ENCODE data around the gene RRAGB. TPM values are rescaled to one million over a fixed set of nuclear protein-coding genes. Genes with fewer than 3 reads are reported as not detected.

RRAGB gene
- total and polyA plus RNA-seq, 2 experiments from 2014 or later = 6.0 to 7.9 TPM

- Histone ChIP-seq H4K20me1 (replicated peaks; ENCODE audit: insufficient read depth) (no peaks in the 10 kb centered on the region), H2AFZ (no peak overlapping the region), H3K9me2 (ENCODE audit: insufficient read depth) (no peaks in the 10 kb centered on the region), H3K27ac (ENCODE audit: low read depth) (no peak overlapping the region), H3K79me2 (replicated peaks; ENCODE audit: insufficient read depth) (no peaks in the 10 kb centered on the region), H3K4me1 (ENCODE audit: insufficient read depth) (no peaks in the 10 kb centered on the region), H3K4me2 (no peak overlapping the region), H3K4me3 (no peak overlapping the region), H3K36me3 (ENCODE audit: insufficient read depth) (no peaks in the 10 kb centered on the region), H3F3A (replicated peaks; ENCODE audit: low read depth) (no peaks in the 10 kb centered on the region), H3K27me3 (ENCODE audit: insufficient read depth) (no peaks in the 10 kb centered on the region)
- Mint-ChIP-seq H3K9me3 (no peaks in the 10 kb centered on the region), H3K36me3 (ENCODE audit: low read depth) (peaks cover 5% of the 10 kb centered on the region; the same call in 2 of the 3 replicates), H3K4me3 (no peak overlapping the region), H3K27ac (no peak overlapping the region), H3K27me3 (ENCODE audit: insufficient read depth, low read depth, poor library complexity) (no peaks in the 10 kb centered on the region), H3K4me1 (no peaks in the 10 kb centered on the region)
- no peak for TF ChIP-seq STAT1 (IDR thresholded peaks at IDR 0.05; ENCODE audit: unreplicated experiment)
- no peak for TF ChIP-seq ZNF462 (CRISPR knock-in tag; IDR thresholded peaks at IDR 0.05)
- no peak for TF ChIP-seq REST (IDR thresholded peaks at IDR 0.05; ENCODE audit: unreplicated experiment)
- no peak for TF ChIP-seq ZNF331 (CRISPR knock-in tag; IDR thresholded peaks at IDR 0.05; ENCODE audit: low read depth)
- TF ChIP-seq EZH2 (IDR thresholded peaks at IDR 0.05; ENCODE audit: low read depth, unreplicated experiment) = no peak
- TF ChIP-seq JUNB (IDR thresholded peaks at IDR 0.05; ENCODE audit: unreplicated experiment) = no peak
- no peak for TF ChIP-seq ETS1 (IDR thresholded peaks at IDR 0.05)
- TF ChIP-seq ZNF114 (CRISPR knock-in tag; IDR thresholded peaks at IDR 0.05) = no peak
- no peak for TF ChIP-seq CTCF (conservative IDR thresholded peaks at IDR 0.05; ENCODE audit: low read depth in 2 of 2)
- TF ChIP-seq POLR2AphosphoS5 (IDR thresholded peaks at IDR 0.05; ENCODE audit: low read depth) = no peak
- no peak for TF ChIP-seq EZH2phosphoT487 (IDR thresholded peaks at IDR 0.05; ENCODE audit: unreplicated experiment)
- no peak for TF ChIP-seq CREB1 (CRISPR knock-in tag; IDR thresholded peaks at IDR 0.05; ENCODE audit: low read depth)
- TF ChIP-seq NANOG (IDR thresholded peaks at IDR 0.05; ENCODE audit: borderline replicate concordance) = no peak
- DNase-seq (ENCODE audit: low spot score) (no peak), ATAC-seq (no peak)
Measured at GRCh38 chrX:55738969-55739368, 21.4 kb downstream of the RRAGB start.
